Measurements from ENCODE around the gene SARDH. TPM values are rescaled to one million over a fixed set of nuclear protein-coding genes. Genes with fewer than 3 reads are reported as not detected.

The SARDH gene
- total and polyA plus RNA-seq, 9 of the 15 experiments (the other 6 are each of a cell fraction or from before 2014, with no cell fraction given), result 0.14 TPM; not detected in 8

DNA sequence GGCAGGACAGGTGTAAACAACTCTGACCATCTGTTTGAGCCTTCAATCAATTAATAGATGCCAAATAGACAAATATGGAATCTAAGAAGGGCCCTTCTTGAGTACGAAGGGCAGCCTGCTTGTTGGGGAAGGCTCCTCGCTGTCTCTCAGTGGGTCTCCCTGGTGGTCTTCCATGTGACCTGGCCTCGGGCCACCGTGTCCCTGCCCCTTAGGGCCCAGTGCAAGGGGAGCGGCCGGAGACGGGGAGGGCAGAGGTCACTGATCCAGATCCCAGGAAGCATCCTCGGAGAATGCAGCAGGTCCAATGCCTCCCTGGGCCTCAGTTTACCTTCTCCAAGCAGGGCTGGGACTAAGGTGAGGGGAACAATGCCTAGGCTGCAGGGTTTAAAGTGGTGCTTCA lies 99.4 kb downstream of the SARDH start:
- no TSS peak for BruUV-seq (replicated peaks)
- H3K4me3 ChIP-seq, result no peak overlapping the region
- ChIA-PET POLR2A (no interaction called here), CTCF (ENCODE audit: low intra/inter-chr PET ratio) (no interaction called here)
- in situ Hi-C loops (cut with MboI) (no loop called here), intact Hi-C loops (cut with micrococcal nuclease) (no loop called here)
- H3K4me1 ChIP-seq (replicated peaks in 1 of 2; ENCODE audit: control insufficient read depth in 2 of 2, insufficient read depth in 2 of 2, low read length in 2 of 2), result peaks cover 0 to 5% of the 10 kb centered on the region in 2 experiments; a peak in 3 of 5 replicates
- H3K4me2 ChIP-seq (ENCODE audit: insufficient read depth, low read length), result no peak overlapping the region
- no peaks in the 10 kb centered on the region for H3K36me3 ChIP-seq (ENCODE audit: control insufficient read depth, insufficient read depth, low read length)
- ATAC-seq (no peak), DNase-seq (ENCODE audit: extremely low read depth in 1 of 4, low spot score in 3 of 4) (no peak), FAIRE-seq (no peak)
- no peak overlapping the region for H3K9ac ChIP-seq (ENCODE audit: insufficient read depth in 1 of 2, low read depth in 2 of 2, low read length in 2 of 2)
- peaks cover 7 to 89% of the 10 kb centered on the region in 2 experiments; a peak in 4 of 5 replicates for H3K27me3 ChIP-seq (ENCODE audit: control insufficient read depth in 2 of 2, insufficient read depth in 2 of 2, low read length in 2 of 2)
- TF ChIP-seq HNRNPL (IDR thresholded peaks at IDR 0.05; ENCODE audit: low read depth, low read length), result no peak
- H3K9me3 ChIP-seq (replicated peaks; ENCODE audit: control insufficient read depth, insufficient read depth, low read depth, low read length), result no peaks in the 10 kb centered on the region
- no peak overlapping the region for H2AFZ ChIP-seq (ENCODE audit: low read depth, low read length)
- peaks cover 3% of the 10 kb centered on the region for H3K9me1 ChIP-seq (ENCODE audit: control insufficient read depth, insufficient read depth, low read length)
- H4K20me1 ChIP-seq (replicated peaks; ENCODE audit: control insufficient read depth, insufficient read depth, low read length), result peaks cover 16% of the 10 kb centered on the region
- no peaks in the 10 kb centered on the region for H3K79me2 ChIP-seq (ENCODE audit: control insufficient read depth, insufficient read depth, low read length)
- WGBS (ENCODE audit: insufficient coverage, low coverage, missing lambda C conversion rate), result 1% methylated on average over 8 of the region's 8 CpGs
- no peak overlapping the region for H3K27ac ChIP-seq (ENCODE audit: extremely low read depth, low read depth, low read length)

DNA sequence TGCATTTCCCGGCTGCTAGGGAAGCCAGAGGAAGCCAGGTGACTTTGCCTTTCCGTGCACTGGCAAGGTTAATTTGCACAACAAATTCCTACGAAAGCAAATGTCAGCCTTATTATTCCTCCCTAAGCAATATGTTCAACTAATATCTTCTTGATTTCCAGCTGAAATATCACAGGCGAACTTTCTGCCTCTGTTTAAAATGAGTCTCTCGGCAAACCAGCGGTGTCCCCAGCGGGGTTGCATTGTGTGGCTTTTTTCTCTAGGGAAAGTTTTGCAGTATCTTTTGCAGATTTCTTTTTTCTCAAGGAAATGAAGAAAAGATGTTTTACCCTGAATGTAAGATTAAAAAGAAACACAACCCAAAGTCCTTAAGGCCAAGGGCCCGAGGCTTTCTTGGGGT lies 100.1 kb downstream of the SARDH start:
- no peak overlapping the region for H3K4me2 ChIP-seq (ENCODE audit: insufficient read depth, low read length)
- intact Hi-C loops (cut with micrococcal nuclease), result no loop called here
- ChIA-PET CTCF (ENCODE audit: low intra/inter-chr PET ratio) (no interaction called here), POLR2A (no interaction called here)
- H2AFZ ChIP-seq (ENCODE audit: low read depth, low read length), result no peak overlapping the region
- no peaks in the 10 kb centered on the region for H3K9me3 ChIP-seq (replicated peaks; ENCODE audit: control insufficient read depth, insufficient read depth, low read depth, low read length)
- H3K27ac ChIP-seq (ENCODE audit: extremely low read depth, low read depth, low read length), result no peak overlapping the region
- ATAC-seq (no peak), FAIRE-seq (no peak), DNase-seq (ENCODE audit: extremely low read depth in 1 of 4, low spot score in 3 of 4) (no peak)
- H3K9ac ChIP-seq (ENCODE audit: insufficient read depth in 1 of 2, low read depth in 2 of 2, low read length in 2 of 2), result no peak overlapping the region
- peaks cover 3% of the 10 kb centered on the region for H3K9me1 ChIP-seq (ENCODE audit: control insufficient read depth, insufficient read depth, low read length)
- WGBS (ENCODE audit: insufficient coverage, low coverage, missing lambda C conversion rate), result under 1% methylated on average over 8 of the region's 8 CpGs
- no TSS peak for BruUV-seq (replicated peaks)
- H3K4me3 ChIP-seq, result no peak overlapping the region
- no peaks in the 10 kb centered on the region for H3K36me3 ChIP-seq (ENCODE audit: control insufficient read depth, insufficient read depth, low read length)
- no peaks in the 10 kb centered on the region for H3K79me2 ChIP-seq (ENCODE audit: control insufficient read depth, insufficient read depth, low read length)
- H4K20me1 ChIP-seq (replicated peaks; ENCODE audit: control insufficient read depth, insufficient read depth, low read length), result peaks cover 16% of the 10 kb centered on the region
- peaks cover 6 to 83% of the 10 kb centered on the region in 2 experiments; a peak in 4 of 5 replicates for H3K27me3 ChIP-seq (ENCODE audit: control insufficient read depth in 2 of 2, insufficient read depth in 2 of 2, low read length in 2 of 2)
- H3K4me1 ChIP-seq (replicated peaks in 1 of 2; ENCODE audit: control insufficient read depth in 2 of 2, insufficient read depth in 2 of 2, low read length in 2 of 2), result peaks cover 0 to 8% of the 10 kb centered on the region in 2 experiments; a peak in 3 of 5 replicates
- in situ Hi-C loops (cut with MboI), result no loop called here
- TF ChIP-seq SRSF3 (IDR thresholded peaks at IDR 0.05; ENCODE audit: insufficient read depth, low read length) (no peak), NR2C2 (CRISPR knock-in tag; IDR thresholded peaks at IDR 0.05) (no peak), NR2C2 (tag; IDR thresholded peaks at IDR 0.05) (no peak), RFX1 (IDR thresholded peaks at IDR 0.05) (no peak), SAFB (IDR thresholded peaks at IDR 0.05; ENCODE audit: borderline replicate concordance, low read depth, low read length) (no peak), SETDB1 (IDR thresholded peaks at IDR 0.05; ENCODE audit: low read length) (no peak), KAT8 (IDR thresholded peaks at IDR 0.05; ENCODE audit: low read depth) (no peak), BRD9 (IDR thresholded peaks at IDR 0.05; ENCODE audit: low read depth, partially characterized antibody) (no peak), ARID2 (IDR thresholded peaks at IDR 0.05) (no peak), CHD4 (IDR thresholded peaks at IDR 0.05; ENCODE audit: insufficient read depth, insufficient replicate concordance, low read depth, low read length, poor library complexity, severe bottlenecking) (no peak), GABPB2 (CRISPR knock-in tag; conservative IDR thresholded peaks at IDR 0.05) (no peak), FOXM1 (IDR thresholded peaks at IDR 0.05; ENCODE audit: low read depth) (no peak), FOXM1 (CRISPR knock-in tag; IDR thresholded peaks at IDR 0.05; ENCODE audit: low read depth) (no peak)
- TF ChIP-seq, protein P1, sequence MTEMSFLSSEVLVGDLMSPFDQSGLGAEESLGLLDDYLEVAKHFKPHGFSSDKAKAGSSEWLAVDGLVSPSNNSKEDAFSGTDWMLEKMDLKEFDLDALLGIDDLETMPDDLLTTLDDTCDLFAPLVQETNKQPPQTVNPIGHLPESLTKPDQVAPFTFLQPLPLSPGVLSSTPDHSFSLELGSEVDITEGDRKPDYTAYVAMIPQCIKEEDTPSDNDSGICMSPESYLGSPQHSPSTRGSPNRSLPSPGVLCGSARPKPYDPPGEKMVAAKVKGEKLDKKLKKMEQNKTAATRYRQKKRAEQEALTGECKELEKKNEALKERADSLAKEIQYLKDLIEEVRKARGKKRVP (CRISPR knock-in tag; IDR thresholded peaks at IDR 0.05), result no peak
